ENCODE data around the gene BLNK. TPM values are rescaled to one million over a fixed set of nuclear protein-coding genes. Genes with fewer than 3 reads are reported as not detected.

Gene BLNK
- total RNA-seq, 1 donor: 0.36 TPM

DNA sequence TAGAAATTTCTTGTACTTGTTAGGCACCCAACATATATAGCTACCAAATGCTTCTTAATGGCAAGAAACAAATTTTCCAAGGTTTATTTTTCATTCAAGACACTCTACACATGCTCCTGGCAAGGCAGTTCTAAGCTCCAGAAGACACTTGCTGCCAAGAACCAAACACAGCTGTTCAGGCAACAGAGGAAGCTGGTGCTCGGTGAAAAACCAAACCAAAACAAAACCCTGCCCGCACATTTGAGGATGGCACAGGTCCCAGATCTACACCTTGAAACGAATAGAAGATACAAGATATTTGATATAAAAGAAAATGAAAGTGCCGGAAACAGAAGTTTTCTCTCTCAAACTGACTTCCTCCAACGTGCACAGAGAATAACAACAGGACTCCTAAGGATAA is 28.0 kb upstream of the BLNK start:
- H2AFZ ChIP-seq (ENCODE audit: low read length): no peak overlapping the region
- no peak overlapping the region for H3K4me3 ChIP-seq (ENCODE audit: insufficient read depth, low read length)
- H4K20me1 ChIP-seq (ENCODE audit: insufficient read depth, low read length): no peaks in the 10 kb centered on the region
- no peaks in the 10 kb centered on the region for H3K79me2 ChIP-seq (ENCODE audit: insufficient read depth, low read length)
- no peak overlapping the region for H3K4me2 ChIP-seq (ENCODE audit: insufficient read depth, low read length)
- TF ChIP-seq, protein P1, sequence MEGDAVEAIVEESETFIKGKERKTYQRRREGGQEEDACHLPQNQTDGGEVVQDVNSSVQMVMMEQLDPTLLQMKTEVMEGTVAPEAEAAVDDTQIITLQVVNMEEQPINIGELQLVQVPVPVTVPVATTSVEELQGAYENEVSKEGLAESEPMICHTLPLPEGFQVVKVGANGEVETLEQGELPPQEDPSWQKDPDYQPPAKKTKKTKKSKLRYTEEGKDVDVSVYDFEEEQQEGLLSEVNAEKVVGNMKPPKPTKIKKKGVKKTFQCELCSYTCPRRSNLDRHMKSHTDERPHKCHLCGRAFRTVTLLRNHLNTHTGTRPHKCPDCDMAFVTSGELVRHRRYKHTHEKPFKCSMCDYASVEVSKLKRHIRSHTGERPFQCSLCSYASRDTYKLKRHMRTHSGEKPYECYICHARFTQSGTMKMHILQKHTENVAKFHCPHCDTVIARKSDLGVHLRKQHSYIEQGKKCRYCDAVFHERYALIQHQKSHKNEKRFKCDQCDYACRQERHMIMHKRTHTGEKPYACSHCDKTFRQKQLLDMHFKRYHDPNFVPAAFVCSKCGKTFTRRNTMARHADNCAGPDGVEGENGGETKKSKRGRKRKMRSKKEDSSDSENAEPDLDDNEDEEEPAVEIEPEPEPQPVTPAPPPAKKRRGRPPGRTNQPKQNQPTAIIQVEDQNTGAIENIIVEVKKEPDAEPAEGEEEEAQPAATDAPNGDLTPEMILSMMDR (IDR thresholded peaks at IDR 0.05; ENCODE audit: extremely low read depth, low read depth, low read length): no peak
- H3K4me1 ChIP-seq (ENCODE audit: insufficient read depth, low read length): no peaks in the 10 kb centered on the region
- peak; percentile 32 for DNase-seq (ENCODE audit: insufficient read length, low spot score, missing footprints)
- H3K27me3 ChIP-seq (ENCODE audit: insufficient read depth, low read length): peaks cover 2% of the 10 kb centered on the region
- H3K27ac ChIP-seq (ENCODE audit: low read depth, low read length): no peak overlapping the region
- H3K9me3 ChIP-seq (ENCODE audit: low read depth, low read length): no peaks in the 10 kb centered on the region
- no peaks in the 10 kb centered on the region for H3K36me3 ChIP-seq (ENCODE audit: insufficient read depth, low read length)

DNA sequence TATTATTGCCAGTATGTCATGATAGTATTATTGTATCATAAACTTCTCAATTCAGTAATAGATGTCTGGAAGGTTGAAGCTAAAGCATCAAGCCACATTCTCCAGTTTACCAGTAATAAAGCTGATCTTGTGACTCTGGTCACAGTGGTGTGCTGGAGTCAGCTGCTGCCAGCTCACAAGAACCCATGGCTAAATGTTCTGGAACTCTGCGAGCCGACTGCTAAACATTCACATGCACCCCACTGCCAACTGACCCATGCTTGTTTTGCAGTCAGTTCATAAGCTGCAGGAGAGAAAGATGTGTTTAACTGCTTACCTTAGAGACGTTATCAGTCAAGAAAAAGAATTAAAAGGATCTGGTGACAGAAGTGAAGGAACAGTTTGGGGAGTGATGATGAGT is 27.0 kb upstream of the BLNK start:
- Histone ChIP-seq H3K27me3 (ENCODE audit: insufficient read depth, low read length) (peaks cover 2% of the 10 kb centered on the region), H3K4me2 (ENCODE audit: insufficient read depth, low read length) (no peak overlapping the region), H3K4me1 (ENCODE audit: insufficient read depth, low read length) (no peaks in the 10 kb centered on the region), H3K36me3 (ENCODE audit: insufficient read depth, low read length) (no peaks in the 10 kb centered on the region), H4K20me1 (ENCODE audit: insufficient read depth, low read length) (no peaks in the 10 kb centered on the region), H3K79me2 (ENCODE audit: insufficient read depth, low read length) (no peaks in the 10 kb centered on the region), H3K27ac (ENCODE audit: low read depth, low read length) (no peak overlapping the region), H3K9me3 (ENCODE audit: low read depth, low read length) (no peaks in the 10 kb centered on the region), H3K4me3 (ENCODE audit: insufficient read depth, low read length) (no peak overlapping the region), H2AFZ (ENCODE audit: low read length) (no peak overlapping the region)
- DNase-seq (ENCODE audit: insufficient read length, low spot score, missing footprints): no peak
- TF ChIP-seq, protein P1 (IDR thresholded peaks at IDR 0.05; ENCODE audit: extremely low read depth, low read depth, low read length): no peak

DNA sequence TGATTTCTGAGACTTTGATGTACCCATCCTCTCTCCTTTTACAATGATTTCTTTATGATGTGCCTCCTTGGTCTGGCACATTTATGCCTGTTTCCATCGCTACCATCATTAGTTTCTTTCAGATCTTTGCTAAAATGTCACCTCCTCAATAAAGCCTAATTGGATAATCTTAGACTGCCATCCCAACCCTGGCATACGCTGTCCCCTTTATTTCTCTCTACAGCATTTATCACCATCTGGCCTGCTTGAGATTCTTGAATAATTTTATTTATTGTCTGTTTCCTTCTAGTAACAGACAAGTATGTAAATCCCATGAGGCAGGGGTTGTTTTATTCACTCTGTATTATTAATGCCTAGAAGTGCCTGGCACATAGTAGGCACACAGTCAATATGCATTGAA is 26.1 kb upstream of the BLNK start:
- no peak for DNase-seq (ENCODE audit: insufficient read length, low spot score, missing footprints)
- Histone ChIP-seq H3K4me1 (ENCODE audit: insufficient read depth, low read length) (no peaks in the 10 kb centered on the region), H3K27me3 (ENCODE audit: insufficient read depth, low read length) (peaks cover 2% of the 10 kb centered on the region), H3K9me3 (ENCODE audit: low read depth, low read length) (no peaks in the 10 kb centered on the region), H3K27ac (ENCODE audit: low read depth, low read length) (no peak overlapping the region), H3K4me2 (ENCODE audit: insufficient read depth, low read length) (no peak overlapping the region), H4K20me1 (ENCODE audit: insufficient read depth, low read length) (no peaks in the 10 kb centered on the region), H3K36me3 (ENCODE audit: insufficient read depth, low read length) (no peaks in the 10 kb centered on the region), H2AFZ (ENCODE audit: low read length) (no peak overlapping the region), H3K79me2 (ENCODE audit: insufficient read depth, low read length) (no peaks in the 10 kb centered on the region), H3K4me3 (ENCODE audit: insufficient read depth, low read length) (no peak overlapping the region)
- TF ChIP-seq, protein P1 (IDR thresholded peaks at IDR 0.05; ENCODE audit: extremely low read depth, low read depth, low read length): no peak

DNA sequence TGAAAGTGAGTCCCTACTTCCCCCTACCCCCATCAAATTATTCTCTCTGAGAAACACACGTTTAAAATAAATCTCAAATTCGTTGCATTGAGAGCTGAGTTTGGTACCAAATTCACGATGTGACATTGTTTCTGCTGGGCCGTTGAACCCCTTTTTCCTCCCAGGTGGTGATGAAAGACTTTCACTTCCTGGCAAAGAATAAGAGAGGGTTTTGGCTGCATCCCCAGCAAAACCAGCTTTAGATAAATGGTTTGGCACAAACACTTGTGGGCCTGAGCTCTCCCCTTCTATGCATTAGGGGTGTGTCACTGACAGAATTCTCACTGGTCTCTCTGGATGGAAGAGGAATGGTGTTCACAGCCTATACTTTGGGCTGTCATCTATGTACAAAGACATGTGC is 24.1 kb upstream of the BLNK start:
- TF ChIP-seq, protein P1 (IDR thresholded peaks at IDR 0.05; ENCODE audit: extremely low read depth, low read depth, low read length): no peak
- Histone ChIP-seq H4K20me1 (ENCODE audit: insufficient read depth, low read length) (no peaks in the 10 kb centered on the region), H2AFZ (ENCODE audit: low read length) (no peak overlapping the region), H3K27ac (ENCODE audit: low read depth, low read length) (no peak overlapping the region), H3K4me1 (ENCODE audit: insufficient read depth, low read length) (no peaks in the 10 kb centered on the region), H3K9me3 (ENCODE audit: low read depth, low read length) (no peaks in the 10 kb centered on the region), H3K79me2 (ENCODE audit: insufficient read depth, low read length) (no peaks in the 10 kb centered on the region), H3K4me2 (ENCODE audit: insufficient read depth, low read length) (no peak overlapping the region), H3K4me3 (ENCODE audit: insufficient read depth, low read length) (no peak overlapping the region), H3K36me3 (ENCODE audit: insufficient read depth, low read length) (no peaks in the 10 kb centered on the region), H3K27me3 (ENCODE audit: insufficient read depth, low read length) (no peaks in the 10 kb centered on the region)
- DNase-seq (ENCODE audit: insufficient read length, low spot score, missing footprints): no peak

Measured in osteoblast (primary cell).